GM18868 (cell line): ENCODE results near the gene SLC9A1.

ENCODE experiments used
- ATAC-seq: cut with Tn5 transposase; IDR thresholded peaks from one replicate; pipeline ENCODE4 v1.9.1; 2021; ENCODE audit warnings: mild to moderate bottlenecking, moderate library complexity; ENCODE audit not compliant: unreplicated experiment

SLC9A1 gene

GRCh38 chr1:27108588-27108987 lies 46.3 kb downstream of the SLC9A1 start:
- no peak for ATAC-seq

GRCh38 chr1:27106561-27107323 lies 48.2 kb downstream of the SLC9A1 start:
- peak; percentile 49 for ATAC-seq

- no peak for ATAC-seq
Observed at GRCh38 chr1:27105018-27105417, 49.9 kb downstream of the SLC9A1 start.

DNA sequence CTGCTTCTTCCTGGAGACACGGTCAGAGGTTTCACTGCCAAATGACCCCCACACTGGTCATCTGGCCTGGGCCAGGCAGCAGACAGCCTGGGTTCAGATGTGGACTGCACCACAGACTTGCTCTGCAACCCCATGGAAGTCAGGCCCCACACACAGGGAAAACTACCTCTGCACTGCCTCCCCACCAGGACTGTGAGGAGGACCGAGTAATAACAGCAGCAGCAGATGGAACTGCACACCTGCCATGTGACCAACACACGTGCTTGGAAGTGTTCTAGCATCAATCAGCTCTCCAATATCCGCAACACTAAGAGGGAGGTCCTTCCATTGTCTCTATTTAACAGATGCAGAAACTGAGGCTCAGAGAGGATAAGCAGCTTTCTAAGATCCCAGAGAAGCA lies 51.4 kb downstream of the SLC9A1 start:
- ATAC-seq: no peak

GRCh38 chr1:27102707-27103468 lies 52.0 kb downstream of the SLC9A1 start:
- peak; percentile 42 for ATAC-seq

DNA sequence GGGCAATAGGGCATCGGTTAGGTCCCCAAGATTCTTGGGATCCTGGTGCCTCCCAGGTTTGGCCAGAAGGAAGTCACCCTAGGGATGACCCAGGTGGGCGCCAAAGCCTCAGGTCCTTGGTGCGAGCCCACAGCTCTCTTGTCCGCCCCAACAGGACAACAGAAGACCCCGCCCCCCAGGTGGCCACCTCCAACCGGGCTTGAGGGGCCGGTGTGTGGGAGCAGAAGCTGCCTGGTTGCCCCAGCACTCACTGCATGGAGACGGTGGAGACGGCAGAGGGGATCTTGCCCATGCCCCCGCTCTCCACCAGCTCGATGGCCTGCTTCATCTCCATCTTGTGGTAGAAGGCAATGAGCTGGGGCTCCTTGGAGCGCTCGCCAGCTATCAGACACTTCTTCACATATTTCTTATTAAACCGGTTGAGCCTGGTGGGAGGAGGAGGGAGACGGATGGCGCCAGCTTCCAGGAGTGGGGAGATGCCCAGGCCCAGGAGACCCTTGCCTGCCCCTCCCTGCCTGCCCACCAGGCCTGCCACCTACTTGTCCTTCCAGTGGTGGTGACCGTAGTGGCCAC lies 52.7 kb downstream of the SLC9A1 start:
- no peak for ATAC-seq

- ATAC-seq: no peak
Observed at GRCh38 chr1:27101696-27102095, 53.2 kb downstream of the SLC9A1 start.

- ATAC-seq: no peak
Observed at GRCh38 chr1:27101054-27101491, 53.9 kb downstream of the SLC9A1 start.

DNA sequence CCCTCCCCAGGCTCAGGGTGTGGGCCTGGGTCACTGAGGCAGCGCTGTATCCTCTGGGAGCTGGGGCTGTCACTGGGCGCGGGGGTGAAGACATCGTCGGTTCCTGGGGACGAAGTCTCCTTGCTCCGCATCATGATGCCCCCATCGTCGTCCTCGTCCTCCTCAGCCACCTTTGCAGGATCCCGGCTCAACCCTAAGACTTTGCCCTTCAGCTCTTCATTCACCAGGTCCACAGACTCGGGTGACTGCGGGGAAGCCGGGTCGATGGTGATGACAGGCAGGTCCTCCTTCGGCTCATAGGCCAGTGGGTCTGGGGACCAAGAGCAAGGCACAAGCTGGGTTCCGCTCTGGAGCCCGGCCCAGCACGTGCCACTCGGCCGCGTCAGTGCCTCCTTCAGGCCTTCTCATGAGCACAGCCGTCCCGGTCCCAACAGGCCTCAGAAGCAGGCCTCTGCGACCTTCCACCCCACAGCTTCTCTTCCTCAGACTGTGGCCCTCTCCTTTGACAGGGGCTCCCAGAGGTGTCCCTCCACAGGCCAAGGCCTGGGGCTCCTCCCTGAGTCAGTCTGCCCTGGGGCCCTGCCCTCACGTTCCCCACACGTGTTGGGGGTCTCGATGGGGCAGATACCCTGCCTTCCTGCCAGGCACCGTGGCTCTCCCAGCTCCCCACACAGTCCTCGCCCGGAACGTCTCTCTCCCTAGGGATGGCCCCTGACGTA lies 54.4 kb downstream of the SLC9A1 start:
- no peak for ATAC-seq

GRCh38 chr1:27099587-27100334 lies 55.2 kb downstream of the SLC9A1 start:
- peak; percentile 70 for ATAC-seq

GRCh38 chr1:27099135-27099586 lies 55.8 kb downstream of the SLC9A1 start:
- ATAC-seq: peak; percentile 42

DNA sequence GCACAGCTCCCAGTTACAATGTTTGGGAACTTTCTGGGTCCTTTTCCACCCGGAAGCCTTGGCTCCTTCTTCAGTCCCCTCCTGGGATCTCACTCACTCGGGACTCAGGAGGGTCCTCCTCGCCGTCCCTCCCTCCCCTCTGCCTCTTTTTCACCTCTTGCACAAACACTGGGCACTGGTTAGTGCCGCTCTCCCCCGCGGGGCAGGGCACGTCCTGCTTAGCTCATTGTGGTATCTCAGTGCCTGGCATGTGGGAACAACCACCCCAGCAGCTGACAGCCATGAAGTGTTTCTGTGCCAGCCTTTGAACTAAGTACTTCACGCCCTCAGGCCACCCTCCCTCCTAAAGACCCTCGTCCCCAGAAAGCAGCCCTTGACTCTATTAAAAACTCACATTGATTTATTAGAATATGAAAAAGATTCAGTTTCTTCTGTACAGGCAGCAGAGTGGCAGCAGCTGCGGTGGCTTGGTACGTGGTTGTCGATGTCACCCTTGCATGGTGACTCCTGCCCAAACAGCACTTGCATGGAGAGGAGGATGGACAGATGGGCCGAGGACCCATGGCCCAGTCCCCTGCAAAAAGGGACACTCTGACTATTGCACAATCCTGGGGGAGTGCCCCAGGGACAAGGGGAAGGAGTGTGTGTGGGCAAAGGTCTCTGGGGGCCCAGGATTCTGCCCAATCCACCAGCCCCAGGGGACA lies 56.3 kb downstream of the SLC9A1 start:
- ATAC-seq: no peak

- ATAC-seq: no peak
Observed at GRCh38 chr1:27097484-27097917, 57.4 kb downstream of the SLC9A1 start.

GRCh38 chr1:27095576-27095975 lies 59.3 kb downstream of the SLC9A1 start:
- no peak for ATAC-seq

DNA sequence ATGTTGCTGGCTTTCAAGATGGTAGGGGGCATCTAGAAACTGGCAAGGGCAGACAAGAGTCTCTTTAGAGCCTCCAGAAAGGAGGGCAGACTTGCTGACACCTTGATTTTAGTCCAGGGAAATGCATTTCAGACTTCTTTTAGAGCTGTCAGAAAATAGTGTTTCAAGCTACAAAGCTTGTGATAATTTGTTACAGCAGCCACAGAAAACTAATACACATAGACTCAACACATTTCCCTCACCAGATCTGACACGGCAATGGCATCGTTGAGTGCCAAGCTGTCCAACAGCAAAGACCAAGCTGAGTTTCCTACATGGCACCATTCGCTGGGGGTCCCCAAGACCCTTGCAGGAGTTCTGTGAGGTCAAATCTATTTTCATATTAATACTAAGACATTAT lies 62.0 kb downstream of the SLC9A1 start:
- no peak for ATAC-seq

GRCh38 chr1:27090911-27091310 lies 64.0 kb downstream of the SLC9A1 start:
- ATAC-seq: no peak

DNA sequence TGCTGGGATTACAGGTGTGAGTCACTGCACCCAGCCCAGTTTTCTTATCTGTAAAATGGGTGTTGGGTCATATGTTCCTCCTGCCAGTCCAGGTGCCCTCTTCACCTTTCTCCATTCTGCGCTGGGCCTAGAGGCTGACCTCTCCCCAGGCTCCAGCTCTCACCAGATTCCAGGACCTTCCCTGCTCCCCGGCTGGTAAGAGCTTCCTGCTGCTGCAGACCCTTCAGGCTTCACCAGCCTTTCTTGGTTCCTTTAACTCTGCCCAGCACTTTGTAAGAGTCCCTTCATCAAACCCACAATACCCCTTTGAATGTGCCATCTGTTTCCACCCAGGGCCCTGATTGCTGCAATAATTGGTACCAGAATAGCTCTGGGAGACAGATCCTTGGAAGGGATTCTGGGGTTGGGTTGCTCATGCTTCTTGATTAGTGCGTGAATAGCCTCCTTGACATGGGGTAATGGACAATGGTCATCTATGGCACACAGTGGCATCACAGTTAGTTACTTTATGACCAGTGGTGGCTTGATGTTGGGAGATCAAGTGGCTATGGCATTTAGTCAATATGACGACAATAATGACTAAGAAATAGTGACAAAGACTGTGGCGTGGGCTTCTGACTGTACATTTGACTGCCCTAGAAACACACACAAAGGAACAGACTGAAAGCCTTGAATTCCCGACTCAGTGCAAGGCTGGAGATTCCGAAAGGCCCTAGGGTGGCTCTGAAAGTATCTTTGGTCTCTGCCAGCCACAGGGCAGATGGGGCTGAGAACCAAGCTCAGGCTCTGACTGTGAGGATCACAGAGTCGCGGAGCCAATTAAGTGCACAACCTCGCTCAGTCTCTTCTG lies 67.3 kb downstream of the SLC9A1 start:
- ATAC-seq: no peak

DNA sequence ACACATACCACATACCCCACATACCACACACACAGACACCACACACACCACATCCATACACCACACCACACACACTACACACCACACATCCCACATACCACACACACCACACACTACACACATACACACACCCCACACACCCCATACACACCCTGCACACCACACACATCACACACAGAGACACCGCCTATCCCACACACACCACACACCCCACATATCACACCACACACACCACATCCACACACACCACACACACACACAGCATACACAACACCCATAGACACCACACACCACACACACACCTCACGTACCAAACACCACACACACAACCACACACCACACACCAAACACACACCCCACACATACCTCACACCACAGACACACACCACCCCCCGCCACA lies 68.3 kb downstream of the SLC9A1 start:
- ATAC-seq: no peak

DNA sequence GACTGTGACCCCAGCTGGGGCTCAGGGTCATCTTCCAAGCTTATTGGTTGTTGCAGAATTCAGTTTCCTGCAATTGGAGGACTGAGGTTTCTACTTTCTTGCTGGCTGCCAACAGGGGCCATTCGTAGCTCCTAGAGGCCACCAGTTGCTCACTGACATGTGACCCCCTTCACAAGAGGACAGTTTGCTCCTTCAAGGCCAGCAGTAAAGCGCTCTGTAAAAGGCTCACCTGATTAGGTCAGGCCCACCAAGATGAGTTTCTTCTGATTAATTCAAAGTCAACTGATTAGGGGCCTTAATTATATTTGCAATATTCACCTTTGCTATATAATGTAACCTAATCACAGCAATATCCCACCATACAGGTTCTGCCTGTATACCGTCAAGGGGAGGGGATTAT lies 68.9 kb downstream of the SLC9A1 start:
- ATAC-seq: no peak
